HCT116 (cell line): ENCODE measurements around the gene MEG3. TPM values are rescaled to one million over a fixed set of nuclear protein-coding genes. Genes with fewer than 3 reads are reported as not detected.

ENCODE experiments used
- ATAC-seq: fragments of 200-7000 bp; cut with Tn5 transposase; 2 replicates; pipeline ENCODE4 v1.9.1; 2020; ENCODE audit warnings: mild to moderate bottlenecking, moderate library complexity
- BruUV-seq: library from RNA; stranded (reverse); fragments of 400-500 nt; replicated peaks from 2 replicates; lab custom pipeline; 2021; lab: Mats Ljungman, UMichigan
- CTCF ChIA-PET: fragments of 300-600 bp; sonication (Branson Sonifier 250); formaldehyde crosslinking; loops from one replicate; lab custom pipeline; 2021; ENCODE audit warnings: antibody characterized with exemption; lab: Charles Lee
- POLR2A ChIA-PET: fragments of 300-600, 350-600 bp; sonication (Branson Sonifier 250); formaldehyde crosslinking; loops from one replicate; lab custom pipeline; 2021; ENCODE audit warnings: antibody characterized with exemption; lab: Charles Lee
- RAD21 ChIA-PET, 2 experiments: fragments of 300-600 bp; sonication (Branson Sonifier 250); formaldehyde crosslinking; loops; one replicate each; lab custom pipeline; 2023; ENCODE audit warnings: low total read pairs in 2 of 2; ENCODE audit not compliant: uncharacterized antibody in 2 of 2, unreplicated experiment in 2 of 2, low non-redundant PET in 1 of 2; lab: Charles Lee
- DNase-seq: peaks from one replicate; pipeline ENCODE4 v3.0.0-alpha.2; 2010; ENCODE audit warnings: low read depth, low spot score
- H2AFZ ChIP-seq: fragments of 200-600 bp; shearing (Covaris generic), sonication (generic); 2 replicates; pipeline ENCODE4 v1.6.1; 2017; ENCODE audit warnings: low read depth, mixed run types, mixed read lengths, antibody characterized with exemption, low read length; ENCODE audit not compliant: poor library complexity, severe bottlenecking
- H3K27ac ChIP-seq: 2 replicates; pipeline ENCODE4 v1.5.1; 2012; ENCODE audit warnings: low read depth, low read length
- H3K27me3 ChIP-seq: fragments of 200-600 bp; sonication (generic); 2 replicates; pipeline ENCODE4 v1.6.1; 2016; ENCODE audit warnings: mixed run types, low read length, mixed read lengths; ENCODE audit not compliant: insufficient read depth
- H3K36me3 ChIP-seq, 2 experiments: fragments of 200-500 bp in 1 of 2; fragments of 200-600 bp in 1 of 2; sonication (Bioruptor generic) in 1 of 2; sonication (generic) in 1 of 2; 2 replicates each; pipeline versions ENCODE4 v1.5.1 to v1.6.1; 2014 to 2016; ENCODE audit warnings: low read length in 2 of 2, inconsistent platforms in 1 of 2, mixed read lengths in 1 of 2, mixed run types in 1 of 2; ENCODE audit not compliant: insufficient read depth in 2 of 2, control insufficient read depth in 1 of 2
- H3K4me1 ChIP-seq, 2 experiments: fragments of 200-600 bp in 1 of 2; sonication (generic) in 1 of 2; 2 replicates each; pipeline versions ENCODE4 v1.5.1 to v1.6.1; 2012 to 2017; ENCODE audit warnings: low read length in 2 of 2, inconsistent platforms in 1 of 2, mild to moderate bottlenecking in 1 of 2, mixed read lengths in 1 of 2, mixed run types in 1 of 2, moderate library complexity in 1 of 2; ENCODE audit not compliant: insufficient read depth in 2 of 2, control insufficient read depth in 1 of 2
- H3K4me2 ChIP-seq: fragments of 200-600 bp; sonication (generic); 2 replicates; pipeline ENCODE4 v1.6.1; 2017; ENCODE audit warnings: mixed run types, low read length, mixed read lengths
- H3K4me3 ChIP-seq, 2 experiments: fragments of 200-600 bp in 1 of 2; sonication (generic) in 1 of 2; replicated peaks in 1 of 2; 2 replicates each; pipeline ENCODE4 v1.5.1; 2011 to 2016; ENCODE audit warnings: low read length in 2 of 2, control low read depth in 1 of 2, low read depth in 1 of 2, mild to moderate bottlenecking in 1 of 2, mixed read lengths in 1 of 2, mixed run types in 1 of 2
- H3K79me2 ChIP-seq: fragments of 200-600 bp; sonication (generic); 2 replicates; pipeline ENCODE4 v1.6.1; 2017; ENCODE audit warnings: mild to moderate bottlenecking, mixed run types, low read length, moderate library complexity, mixed read lengths; ENCODE audit not compliant: insufficient read depth
- H3K9ac ChIP-seq: fragments of 200-600 bp; sonication (generic); 2 replicates; pipeline ENCODE4 v1.6.1; 2016; ENCODE audit warnings: low read length, mixed read lengths
- H3K9me2 ChIP-seq: fragments of 200-600 bp; sonication (generic), shearing (Covaris generic); 2 replicates; pipeline ENCODE4 v1.6.1; 2017; ENCODE audit warnings: mixed run types, mild to moderate bottlenecking, moderate library complexity; ENCODE audit not compliant: insufficient read depth
- H3K9me3 ChIP-seq, 2 experiments: fragments of 200-500 bp in 1 of 2; fragments of 200-600 bp in 1 of 2; sonication (Bioruptor generic) in 1 of 2; sonication (generic) in 1 of 2; 2 replicates each; pipeline ENCODE4 v1.6.1; 2014 to 2017; ENCODE audit warnings: low read length in 2 of 2, mixed read lengths in 2 of 2, inconsistent platforms in 1 of 2, low read depth in 1 of 2, mild to moderate bottlenecking in 1 of 2, mixed run types in 1 of 2, moderate library complexity in 1 of 2; ENCODE audit not compliant: control insufficient read depth in 1 of 2, insufficient read depth in 1 of 2
- H4K20me1 ChIP-seq: fragments of 200-600 bp; sonication (generic), shearing (Covaris generic); 2 replicates; pipeline ENCODE4 v1.6.1; 2017; ENCODE audit warnings: mixed run types, mild to moderate bottlenecking, moderate library complexity; ENCODE audit not compliant: insufficient read depth
- CBX3 ChIP-seq: IDR thresholded peaks from 2 replicates; pipeline ENCODE4 v1.6.1; 2012; ENCODE audit warnings: low read depth
- EGR1 ChIP-seq: IDR thresholded peaks from 2 replicates; pipeline ENCODE4 v1.6.1; 2012; ENCODE audit warnings: low read depth
- ELF1 ChIP-seq: IDR thresholded peaks from 2 replicates; pipeline ENCODE4 v1.6.1; 2012; ENCODE audit warnings: low read depth, borderline replicate concordance
- EZH2 ChIP-seq: fragments of 200-600 bp; sonication (generic); IDR thresholded peaks from 2 replicates; pipeline ENCODE4 v1.6.1; 2017; ENCODE audit warnings: antibody characterized with exemption, mixed run types
- FOSL1 ChIP-seq: IDR thresholded peaks from 2 replicates; pipeline ENCODE4 v1.6.1; 2012; ENCODE audit warnings: low read depth
- JUND ChIP-seq: IDR thresholded peaks from 2 replicates; pipeline ENCODE4 v1.6.1; 2012
- POLR2AphosphoS5 ChIP-seq: IDR thresholded peaks from 2 replicates; pipeline ENCODE4 v1.6.1; 2011; ENCODE audit warnings: mild to moderate bottlenecking, low read depth, low read length, moderate library complexity
- SIN3A ChIP-seq: IDR thresholded peaks from 2 replicates; pipeline ENCODE4 v1.6.1; 2012; ENCODE audit warnings: low read depth
- SP1 ChIP-seq: IDR thresholded peaks from 2 replicates; pipeline ENCODE4 v1.6.1; 2012; ENCODE audit warnings: low read depth
- SRF ChIP-seq: IDR thresholded peaks from 2 replicates; pipeline ENCODE4 v1.6.1; 2012; ENCODE audit warnings: low read depth
- TCF7L2 ChIP-seq: IDR thresholded peaks from 2 replicates; pipeline ENCODE4 v1.7.0; 2011; ENCODE audit warnings: borderline replicate concordance, inconsistent platforms; ENCODE audit not compliant: insufficient read depth, insufficient read length; ENCODE audit errors: extremely low read depth
- ZNF274 ChIP-seq: fragments of 200-500 bp; sonication (Bioruptor generic); IDR thresholded peaks from 2 replicates; pipeline ENCODE4 v1.6.1; 2014; ENCODE audit warnings: mild to moderate bottlenecking, low read depth, low read length, inconsistent platforms
- intact Hi-C: fragments of 100-400 bp; cut with micrococcal nuclease; formaldehyde crosslinking; loops from 2 replicates; pipeline ENCODE4 v1.10.0; 2022
- total RNA-seq: library from RNA; stranded (reverse); gene quantifications from one replicate; pipeline ENCODE4 v1.2.1, GENCODE V29; 2021; ENCODE audit not compliant: unreplicated experiment
- TF ChIP-seq, protein P1 (sequence below), 3 experiments: fragments of 200-600 bp in 1 of 3; sonication (generic) in 1 of 3; IDR thresholded peaks in 2 of 3; conservative IDR thresholded peaks in 1 of 3; 2 replicates each; pipeline ENCODE4 v1.5.1; 2012 to 2017; ENCODE audit warnings: low read depth in 2 of 3, low read length in 2 of 3, antibody characterized with exemption in 1 of 3, borderline replicate concordance in 1 of 3, control low read depth in 1 of 3, mild to moderate bottlenecking in 1 of 3, mixed read lengths in 1 of 3, mixed run types in 1 of 3, moderate library complexity in 1 of 3; ENCODE audit not compliant: insufficient read depth in 1 of 3
- TF ChIP-seq, protein P2 (sequence below): IDR thresholded peaks from 2 replicates; pipeline ENCODE4 v1.6.1; 2012; ENCODE audit warnings: low read depth
- TF ChIP-seq, protein P3 (sequence below): IDR thresholded peaks from 2 replicates; pipeline ENCODE4 v1.6.1; 2011; ENCODE audit warnings: mild to moderate bottlenecking, low read length, moderate library complexity; ENCODE audit not compliant: insufficient replicate concordance; ENCODE audit errors: extremely low read depth
- TF ChIP-seq, protein P4 (sequence below): IDR thresholded peaks from 2 replicates; pipeline ENCODE4 v1.6.1; 2012

Gene MEG3
- total RNA-seq, 1 experiment from 2014 or later, result 2.5 TPM

DNA sequence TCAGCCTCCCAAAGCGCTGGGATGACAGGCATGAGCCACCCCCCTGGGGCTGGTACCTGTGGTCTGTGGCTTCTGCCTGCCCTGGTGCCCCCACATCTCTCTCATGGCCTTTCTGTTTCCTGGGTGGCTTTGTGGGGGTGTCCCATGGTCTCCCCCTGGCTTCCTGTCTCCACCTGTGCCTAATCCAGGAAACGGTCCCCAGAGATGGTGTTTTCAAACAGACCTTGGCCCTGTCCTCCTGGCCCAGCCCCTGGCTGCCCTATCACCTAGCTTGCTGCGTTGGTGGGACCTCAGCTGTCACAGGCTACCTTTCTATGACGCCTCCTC, 18.1 kb downstream of the MEG3 start:
- POLR2A ChIA-PET, result interaction anchor here (0.6 kb wide), 1 partner anchor 793 kb away, joined by 4 read pairs; no protein-coding TSS in a partner anchor
- intact Hi-C loops, result no loop called here
- Histone ChIP-seq H3K9ac (no peak overlapping the region), H3K36me3 (no peaks in the 10 kb centered on the region), H3K9me2 (no peaks in the 10 kb centered on the region), H4K20me1 (no peaks in the 10 kb centered on the region), H3K4me2 (no peak overlapping the region), H3K4me3 (no peak overlapping the region), H2AFZ (no peak overlapping the region), H3K79me2 (no peaks in the 10 kb centered on the region), H3K27ac (no peak overlapping the region), H3K27me3 (no peaks in the 10 kb centered on the region), H3K9me3 (no peaks in the 10 kb centered on the region), H3K4me1 (no peaks in the 10 kb centered on the region)
- CTCF ChIA-PET, result no interaction called here
- BruUV-seq, result no TSS peak
- DNase-seq (no peak), ATAC-seq (no peak)
- RAD21 ChIA-PET, result no interaction called here
- TF ChIP-seq TCF7L2, result no peak
- no peak for TF ChIP-seq POLR2AphosphoS5
- no peak for TF ChIP-seq EGR1
- TF ChIP-seq SP1, result no peak
- no peak for TF ChIP-seq CBX3
- TF ChIP-seq ELF1, result no peak
- TF ChIP-seq SIN3A, result no peak
- TF ChIP-seq, protein P1, sequence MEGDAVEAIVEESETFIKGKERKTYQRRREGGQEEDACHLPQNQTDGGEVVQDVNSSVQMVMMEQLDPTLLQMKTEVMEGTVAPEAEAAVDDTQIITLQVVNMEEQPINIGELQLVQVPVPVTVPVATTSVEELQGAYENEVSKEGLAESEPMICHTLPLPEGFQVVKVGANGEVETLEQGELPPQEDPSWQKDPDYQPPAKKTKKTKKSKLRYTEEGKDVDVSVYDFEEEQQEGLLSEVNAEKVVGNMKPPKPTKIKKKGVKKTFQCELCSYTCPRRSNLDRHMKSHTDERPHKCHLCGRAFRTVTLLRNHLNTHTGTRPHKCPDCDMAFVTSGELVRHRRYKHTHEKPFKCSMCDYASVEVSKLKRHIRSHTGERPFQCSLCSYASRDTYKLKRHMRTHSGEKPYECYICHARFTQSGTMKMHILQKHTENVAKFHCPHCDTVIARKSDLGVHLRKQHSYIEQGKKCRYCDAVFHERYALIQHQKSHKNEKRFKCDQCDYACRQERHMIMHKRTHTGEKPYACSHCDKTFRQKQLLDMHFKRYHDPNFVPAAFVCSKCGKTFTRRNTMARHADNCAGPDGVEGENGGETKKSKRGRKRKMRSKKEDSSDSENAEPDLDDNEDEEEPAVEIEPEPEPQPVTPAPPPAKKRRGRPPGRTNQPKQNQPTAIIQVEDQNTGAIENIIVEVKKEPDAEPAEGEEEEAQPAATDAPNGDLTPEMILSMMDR (IDR thresholded peaks at IDR 0.05 in 2 of 3, conservative IDR thresholded peaks at IDR 0.05 in 1 of 3; ENCODE audit: borderline replicate concordance in 1 of 3, insufficient read depth in 1 of 3, low read depth in 2 of 3, low read length in 2 of 3), result no peak
- TF ChIP-seq, protein P2, sequence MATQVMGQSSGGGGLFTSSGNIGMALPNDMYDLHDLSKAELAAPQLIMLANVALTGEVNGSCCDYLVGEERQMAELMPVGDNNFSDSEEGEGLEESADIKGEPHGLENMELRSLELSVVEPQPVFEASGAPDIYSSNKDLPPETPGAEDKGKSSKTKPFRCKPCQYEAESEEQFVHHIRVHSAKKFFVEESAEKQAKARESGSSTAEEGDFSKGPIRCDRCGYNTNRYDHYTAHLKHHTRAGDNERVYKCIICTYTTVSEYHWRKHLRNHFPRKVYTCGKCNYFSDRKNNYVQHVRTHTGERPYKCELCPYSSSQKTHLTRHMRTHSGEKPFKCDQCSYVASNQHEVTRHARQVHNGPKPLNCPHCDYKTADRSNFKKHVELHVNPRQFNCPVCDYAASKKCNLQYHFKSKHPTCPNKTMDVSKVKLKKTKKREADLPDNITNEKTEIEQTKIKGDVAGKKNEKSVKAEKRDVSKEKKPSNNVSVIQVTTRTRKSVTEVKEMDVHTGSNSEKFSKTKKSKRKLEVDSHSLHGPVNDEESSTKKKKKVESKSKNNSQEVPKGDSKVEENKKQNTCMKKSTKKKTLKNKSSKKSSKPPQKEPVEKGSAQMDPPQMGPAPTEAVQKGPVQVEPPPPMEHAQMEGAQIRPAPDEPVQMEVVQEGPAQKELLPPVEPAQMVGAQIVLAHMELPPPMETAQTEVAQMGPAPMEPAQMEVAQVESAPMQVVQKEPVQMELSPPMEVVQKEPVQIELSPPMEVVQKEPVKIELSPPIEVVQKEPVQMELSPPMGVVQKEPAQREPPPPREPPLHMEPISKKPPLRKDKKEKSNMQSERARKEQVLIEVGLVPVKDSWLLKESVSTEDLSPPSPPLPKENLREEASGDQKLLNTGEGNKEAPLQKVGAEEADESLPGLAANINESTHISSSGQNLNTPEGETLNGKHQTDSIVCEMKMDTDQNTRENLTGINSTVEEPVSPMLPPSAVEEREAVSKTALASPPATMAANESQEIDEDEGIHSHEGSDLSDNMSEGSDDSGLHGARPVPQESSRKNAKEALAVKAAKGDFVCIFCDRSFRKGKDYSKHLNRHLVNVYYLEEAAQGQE, result no peak
- TF ChIP-seq, protein P3, sequence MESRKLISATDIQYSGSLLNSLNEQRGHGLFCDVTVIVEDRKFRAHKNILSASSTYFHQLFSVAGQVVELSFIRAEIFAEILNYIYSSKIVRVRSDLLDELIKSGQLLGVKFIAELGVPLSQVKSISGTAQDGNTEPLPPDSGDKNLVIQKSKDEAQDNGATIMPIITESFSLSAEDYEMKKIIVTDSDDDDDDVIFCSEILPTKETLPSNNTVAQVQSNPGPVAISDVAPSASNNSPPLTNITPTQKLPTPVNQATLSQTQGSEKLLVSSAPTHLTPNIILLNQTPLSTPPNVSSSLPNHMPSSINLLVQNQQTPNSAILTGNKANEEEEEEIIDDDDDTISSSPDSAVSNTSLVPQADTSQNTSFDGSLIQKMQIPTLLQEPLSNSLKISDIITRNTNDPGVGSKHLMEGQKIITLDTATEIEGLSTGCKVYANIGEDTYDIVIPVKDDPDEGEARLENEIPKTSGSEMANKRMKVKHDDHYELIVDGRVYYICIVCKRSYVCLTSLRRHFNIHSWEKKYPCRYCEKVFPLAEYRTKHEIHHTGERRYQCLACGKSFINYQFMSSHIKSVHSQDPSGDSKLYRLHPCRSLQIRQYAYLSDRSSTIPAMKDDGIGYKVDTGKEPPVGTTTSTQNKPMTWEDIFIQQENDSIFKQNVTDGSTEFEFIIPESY, result no peak
- TF ChIP-seq JUND, result no peak
- no peak for TF ChIP-seq FOSL1
- no peak for TF ChIP-seq ZNF274
- TF ChIP-seq EZH2, result no peak
- TF ChIP-seq SRF, result no peak
- TF ChIP-seq, protein P4, sequence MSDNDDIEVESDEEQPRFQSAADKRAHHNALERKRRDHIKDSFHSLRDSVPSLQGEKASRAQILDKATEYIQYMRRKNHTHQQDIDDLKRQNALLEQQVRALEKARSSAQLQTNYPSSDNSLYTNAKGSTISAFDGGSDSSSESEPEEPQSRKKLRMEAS, result no peak
